Neural cell (in vitro differentiated cells): ENCODE measurements around the gene PRG2.

Experiments
- CTCF ChIP-seq: fragments of 450-650 bp; IDR thresholded peaks from 2 replicates; pipeline ENCODE4 v1.5.1; 2014; ENCODE audit warnings: antibody characterized with exemption, mild to moderate bottlenecking, moderate library complexity; ENCODE audit not compliant: poor library complexity, severe bottlenecking
- EP300 ChIP-seq: fragments of 450-650 bp; conservative IDR thresholded peaks from 2 replicates; pipeline ENCODE4 v1.6.1; 2014; ENCODE audit warnings: antibody characterized with exemption, mild to moderate bottlenecking, moderate library complexity; ENCODE audit not compliant: poor library complexity, severe bottlenecking
- EZH2 ChIP-seq: fragments of 200-600, 300-800 bp; shearing (Covaris generic), sonication (generic); IDR thresholded peaks from 2 replicates; pipeline ENCODE4 v1.6.1; 2014; ENCODE audit warnings: antibody characterized with exemption, low read length, borderline replicate concordance, mild to moderate bottlenecking; ENCODE audit not compliant: insufficient read depth, poor library complexity, severe bottlenecking
- POLR2AphosphoS5 ChIP-seq: IDR thresholded peaks from 2 replicates; pipeline ENCODE4 v1.6.1; 2012
- RAD21 ChIP-seq: fragments of 450-650 bp; conservative IDR thresholded peaks from 2 replicates; pipeline ENCODE4 v1.6.1; 2014; ENCODE audit warnings: antibody characterized with exemption, mild to moderate bottlenecking, moderate library complexity
- SMC3 ChIP-seq: fragments of 450-650 bp; conservative IDR thresholded peaks from 2 replicates; pipeline ENCODE4 v1.6.1; 2014; ENCODE audit warnings: antibody characterized with exemption, mild to moderate bottlenecking, moderate library complexity; ENCODE audit not compliant: poor library complexity
- TAF1 ChIP-seq: IDR thresholded peaks from 2 replicates; pipeline ENCODE4 v1.6.1; 2012; ENCODE audit warnings: low read depth

GRCh38 chr11:57361926-57362325, 28.5 kb downstream of the PRG2 start:
- TF ChIP-seq EP300: no peak
- TF ChIP-seq POLR2AphosphoS5: no peak
- TF ChIP-seq CTCF: no peak
- TF ChIP-seq TAF1: no peak
- TF ChIP-seq RAD21: no peak
- no peak for TF ChIP-seq SMC3
- no peak for TF ChIP-seq EZH2
